HG03045 (cell line): ENCODE measurements around the gene GPC6.

Source experiments
- ATAC-seq: cut with Tn5 transposase; IDR thresholded peaks from one replicate; pipeline ENCODE4 v1.9.1; 2021; ENCODE audit warnings: mild to moderate bottlenecking, moderate library complexity; ENCODE audit not compliant: unreplicated experiment

Gene GPC6

DNA sequence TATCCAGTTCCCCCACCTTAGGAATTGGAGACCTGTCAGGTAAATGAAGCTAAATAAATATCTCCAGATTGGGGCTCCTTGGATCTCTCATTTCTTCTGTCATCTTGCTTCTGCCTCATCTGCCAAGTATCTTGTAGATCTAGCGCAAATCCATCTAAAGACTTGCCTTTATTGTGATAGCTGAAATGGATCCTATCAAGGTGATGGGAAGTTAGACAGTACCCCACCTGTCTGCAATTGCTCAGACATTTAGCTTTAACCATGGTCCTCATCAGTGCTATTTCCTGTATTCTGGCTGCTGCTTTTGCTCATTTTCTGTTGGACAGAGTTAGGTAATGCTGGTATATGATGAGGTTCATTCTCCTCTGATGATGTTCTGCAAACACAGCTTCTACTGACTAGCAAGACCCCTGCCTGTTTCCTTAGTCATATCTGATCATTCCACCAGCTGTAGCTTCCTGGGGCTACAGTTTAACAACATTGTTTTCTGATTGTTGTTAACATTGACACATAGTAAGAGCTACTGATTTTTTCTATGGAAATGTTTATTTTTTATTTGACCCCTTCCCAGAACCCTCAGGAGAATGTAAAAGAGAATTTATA, 912.9 kb downstream of the GPC6 start:
- ATAC-seq: no peak

DNA sequence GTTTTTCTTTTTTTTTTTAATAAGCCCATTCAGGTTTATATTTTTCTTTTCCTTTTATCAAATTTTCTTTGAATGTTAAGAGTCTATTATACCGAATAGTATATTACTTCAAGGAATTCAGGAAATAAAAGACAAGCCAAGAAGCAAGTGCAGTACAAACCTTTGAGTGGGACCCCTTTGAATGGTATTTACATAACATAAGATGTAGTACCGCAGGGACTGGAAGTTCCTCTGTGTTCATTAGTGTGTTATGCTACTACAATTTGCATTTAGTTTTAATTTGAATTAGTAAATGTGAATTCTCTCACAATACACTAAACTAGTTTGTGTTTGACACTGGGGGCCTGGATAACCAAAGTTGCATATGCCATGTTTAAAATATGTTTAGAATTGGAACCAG, 913.4 kb downstream of the GPC6 start:
- ATAC-seq: no peak

DNA sequence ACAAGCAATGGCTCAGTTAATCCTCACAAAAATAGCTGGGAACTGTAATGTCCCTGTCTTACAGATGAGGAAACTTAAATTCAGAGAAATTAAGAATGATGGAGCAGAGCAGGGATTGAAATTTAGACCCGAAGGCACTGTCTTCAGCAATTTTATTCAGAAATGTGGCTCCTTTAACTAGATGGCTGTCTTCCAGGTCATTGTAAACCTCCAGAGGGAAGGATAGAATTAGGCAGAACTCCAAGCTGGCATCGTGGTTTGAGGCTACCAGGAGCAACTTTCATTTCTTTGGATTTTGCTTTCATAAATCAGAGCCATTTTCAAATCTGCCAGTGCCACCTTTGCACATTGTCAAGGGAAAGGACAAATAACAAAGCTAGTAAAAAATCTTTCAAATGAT, 913.9 kb downstream of the GPC6 start:
- no peak for ATAC-seq

DNA sequence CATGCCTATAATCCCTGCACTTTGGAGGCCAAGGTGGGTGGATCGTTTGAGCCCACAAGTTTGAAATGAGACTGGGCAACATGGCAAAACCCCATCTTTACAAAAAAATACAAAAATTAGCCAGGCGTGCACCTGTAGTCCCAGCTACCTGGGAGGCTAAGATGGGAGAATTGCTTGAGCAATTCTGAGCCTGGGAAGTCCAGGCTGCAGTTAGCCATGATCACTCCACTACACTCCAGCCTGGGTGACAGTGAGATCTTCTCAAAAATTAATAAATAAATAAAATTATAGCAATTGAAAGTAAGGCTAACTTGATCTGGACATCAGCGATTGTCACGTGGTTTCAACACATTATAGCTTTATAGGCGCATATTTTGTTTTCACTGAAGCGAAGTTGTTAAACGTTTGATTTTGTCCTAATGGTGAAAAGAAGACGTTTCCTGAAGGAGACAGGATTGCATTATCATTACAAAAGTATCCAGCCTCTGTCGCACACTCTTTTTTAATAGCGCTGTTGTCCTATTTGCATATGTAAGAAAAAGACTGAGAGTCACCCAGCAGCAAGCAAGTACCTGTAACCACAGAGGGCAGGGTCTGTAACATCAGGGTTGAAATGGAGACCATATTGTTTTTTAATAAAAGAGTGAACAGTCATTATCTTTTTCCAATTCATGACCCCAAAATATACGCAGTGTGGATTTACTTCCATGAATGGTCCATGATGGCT, 917.2 kb downstream of the GPC6 start:
- ATAC-seq: no peak

DNA sequence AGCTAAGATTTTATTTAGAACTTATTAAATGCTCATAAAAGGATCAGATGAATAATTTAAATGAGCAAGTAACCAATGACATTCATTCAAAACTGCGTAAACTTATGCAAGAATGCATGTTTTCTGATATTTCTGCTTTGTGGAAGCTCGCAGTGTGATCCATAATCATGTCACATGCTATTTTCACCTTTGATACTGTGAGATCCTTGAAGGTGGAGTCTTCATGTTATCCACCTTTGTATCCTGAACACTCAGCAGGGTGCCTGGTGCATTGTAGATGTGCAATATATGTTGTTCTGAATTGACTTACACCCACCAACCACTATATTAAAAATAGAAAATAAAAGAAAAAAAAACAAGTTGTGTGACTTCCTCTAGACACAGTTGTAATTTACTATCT, 919.4 kb downstream of the GPC6 start:
- ATAC-seq: no peak

DNA sequence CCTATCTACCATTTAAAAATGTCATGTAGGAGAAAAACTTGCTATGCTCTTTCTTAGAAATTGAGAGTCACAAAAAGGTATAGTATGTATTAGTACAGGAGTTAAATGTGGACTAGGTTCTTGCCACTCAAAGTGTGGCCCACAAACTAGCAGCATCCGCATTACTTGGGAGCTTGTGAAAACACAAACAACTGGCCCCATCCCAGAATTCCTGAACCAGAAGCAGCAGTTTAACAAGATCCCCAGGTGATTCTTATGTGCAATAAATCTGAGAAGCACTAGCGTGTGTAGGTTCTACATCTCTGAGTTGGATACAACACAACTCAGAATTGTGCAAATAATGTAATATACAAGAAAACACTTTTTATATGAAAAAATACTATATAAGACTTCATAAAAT, 927.0 kb downstream of the GPC6 start:
- ATAC-seq: no peak

DNA sequence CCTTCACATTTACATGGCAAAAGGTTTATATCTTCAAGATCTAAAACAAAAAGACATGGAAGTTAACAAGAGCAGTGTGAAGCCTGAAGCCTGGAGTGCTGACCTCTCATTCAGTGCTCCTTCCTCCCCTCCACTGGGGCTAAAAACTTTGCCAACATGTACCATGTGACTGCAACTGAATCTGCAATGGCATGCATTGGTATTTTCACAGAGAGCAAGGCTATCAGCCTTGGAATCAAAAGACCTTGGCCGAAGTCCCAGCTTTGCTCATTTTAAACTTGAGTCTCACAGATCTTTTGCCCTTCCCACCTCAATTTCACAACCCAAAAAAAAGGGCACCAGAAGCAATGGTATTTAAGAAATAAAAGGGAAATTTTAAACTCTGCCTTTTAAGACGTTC, 927.8 kb downstream of the GPC6 start:
- ATAC-seq: no peak

DNA sequence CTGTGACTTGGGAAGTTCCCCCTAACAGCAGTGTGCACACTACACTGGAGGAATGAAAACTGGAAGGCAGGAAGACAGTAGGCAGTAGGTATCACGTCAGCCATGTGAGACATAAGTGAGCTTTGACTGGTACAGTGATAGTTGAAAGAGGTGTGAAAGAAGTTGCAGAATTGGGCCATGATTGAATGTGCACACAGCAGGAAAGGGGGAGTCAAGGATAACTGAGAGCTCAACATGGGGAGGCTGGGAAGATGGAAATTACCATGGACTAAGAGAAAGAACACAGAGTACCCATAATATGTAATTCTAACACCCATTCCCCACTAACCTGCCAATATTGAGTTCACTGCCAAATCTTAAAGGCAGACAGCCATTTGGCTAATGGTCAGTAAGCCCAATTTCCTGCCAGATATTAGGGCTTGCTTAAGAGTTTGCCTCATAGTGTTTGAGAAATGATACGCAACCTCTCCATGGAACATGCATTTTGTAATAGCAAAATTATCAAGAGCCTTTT, 931.2 kb downstream of the GPC6 start:
- ATAC-seq: no peak

DNA sequence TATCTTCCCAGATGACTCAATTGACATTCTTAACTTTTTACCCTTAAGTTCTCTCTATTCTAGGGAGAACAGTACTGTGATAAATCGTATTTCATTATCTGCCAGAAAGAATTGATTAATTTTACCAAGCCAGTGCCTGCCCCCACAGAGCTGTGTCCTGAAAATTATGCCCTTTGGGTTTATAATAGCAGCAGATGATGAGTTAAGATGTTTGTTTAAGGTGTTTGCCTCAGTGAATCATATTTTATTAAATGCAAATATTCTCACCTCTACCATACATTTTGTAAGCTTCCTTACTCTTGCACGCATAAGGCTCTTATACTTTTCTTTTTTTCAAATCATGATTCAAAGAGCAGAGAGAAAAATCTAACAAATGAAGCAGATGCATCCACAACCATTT, 934.3 kb downstream of the GPC6 start:
- no peak for ATAC-seq

DNA sequence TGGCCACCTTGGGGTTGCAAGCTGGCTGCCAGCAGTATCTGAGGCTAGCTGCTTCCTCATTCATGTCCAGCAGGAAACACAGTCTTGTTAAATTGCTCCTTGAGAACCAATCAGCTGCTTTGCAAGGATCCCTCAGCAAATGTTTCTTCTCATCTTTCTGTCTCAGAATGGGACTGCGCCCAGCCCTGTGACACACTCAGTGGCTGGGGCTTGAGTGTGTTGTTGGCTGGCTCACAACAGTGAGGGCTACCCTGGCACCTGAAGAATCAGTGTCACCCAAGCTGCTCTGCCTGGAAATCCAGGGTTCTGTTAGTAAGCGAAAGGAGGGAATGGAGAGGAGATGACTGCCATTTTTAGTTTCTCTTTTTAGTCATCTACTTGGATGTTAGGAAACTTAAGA, 935.7 kb downstream of the GPC6 start:
- no peak for ATAC-seq

DNA sequence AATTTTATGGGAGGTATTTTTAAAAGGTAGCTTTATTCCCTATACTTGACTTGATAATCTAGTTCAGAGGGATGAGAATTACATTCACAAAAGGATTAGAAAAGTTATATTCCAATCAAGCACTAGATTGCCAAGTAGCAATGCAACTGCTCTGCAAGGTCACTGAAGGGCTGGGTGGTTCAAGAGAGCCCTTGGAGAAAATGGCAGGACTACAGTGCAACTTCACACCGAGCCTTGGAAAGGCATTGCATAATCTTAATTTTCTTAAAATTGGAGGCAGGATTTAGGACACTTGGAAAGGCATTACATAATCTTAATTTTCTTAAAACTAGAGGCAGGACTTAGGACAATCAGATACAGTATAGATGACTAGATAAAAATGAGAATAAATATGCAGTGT, 936.9 kb downstream of the GPC6 start:
- no peak for ATAC-seq

DNA sequence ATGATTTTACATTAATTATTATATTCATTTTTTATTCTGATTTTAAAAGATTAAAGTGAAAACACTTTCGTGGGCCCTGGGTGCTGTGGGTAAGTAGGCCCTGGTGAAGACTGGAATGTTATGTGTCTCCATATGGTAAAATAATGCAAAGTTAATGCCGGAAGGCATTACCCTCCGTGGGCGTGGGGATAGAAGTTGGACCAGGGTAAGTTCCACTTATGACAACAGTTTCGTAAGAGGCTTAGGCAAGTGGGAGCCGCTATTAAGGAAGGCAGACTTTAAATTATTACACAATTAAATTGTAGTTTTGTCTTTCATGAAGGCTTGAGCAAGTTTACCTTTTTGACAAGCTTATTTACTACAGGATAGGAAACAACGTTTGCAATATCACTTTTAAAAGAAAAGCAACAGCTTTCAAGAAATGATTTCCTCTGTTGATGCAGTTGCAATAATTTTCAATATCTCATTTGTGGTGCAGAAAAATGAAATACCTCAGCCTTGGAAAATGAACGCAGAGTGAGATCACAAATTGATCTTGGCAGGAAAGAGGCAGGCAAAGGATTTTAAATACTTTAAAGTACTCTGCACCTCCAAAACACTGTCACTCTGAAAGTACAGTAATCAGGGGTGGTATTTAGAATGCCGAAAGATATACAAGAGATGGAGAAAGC, 942.3 kb downstream of the GPC6 start:
- ATAC-seq: no peak

DNA sequence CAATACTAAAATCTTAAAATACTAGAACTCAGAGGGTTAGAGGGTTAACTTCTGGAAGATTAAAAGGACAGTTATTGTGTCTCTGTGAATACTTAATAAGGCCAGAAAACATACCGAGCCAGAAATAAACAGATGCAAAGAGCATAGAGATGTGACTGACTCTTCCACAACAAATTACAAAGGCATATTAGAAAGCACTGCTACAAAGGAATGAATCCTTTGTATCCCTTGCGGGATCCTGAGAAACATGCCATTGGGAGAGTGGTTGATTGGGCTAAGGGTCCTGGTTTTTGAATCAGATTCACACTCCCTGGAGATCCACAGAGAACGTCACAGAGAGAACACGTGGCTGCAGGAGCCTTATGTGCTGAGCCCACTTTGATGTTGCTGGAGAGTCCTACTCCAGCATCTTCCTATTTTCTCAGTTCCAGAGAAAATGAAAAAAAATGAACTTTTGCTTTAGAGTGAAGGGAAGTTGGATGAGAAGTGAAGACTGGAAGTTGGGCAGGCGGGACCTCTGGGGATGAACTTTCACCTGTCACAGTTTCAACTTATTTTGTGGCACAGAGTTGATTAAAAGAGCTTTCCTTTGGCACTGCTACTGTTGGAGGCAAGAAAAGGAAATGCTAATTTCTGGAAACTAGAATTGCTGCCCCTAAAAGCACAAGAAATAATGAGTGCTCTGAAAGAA, 943.0 kb downstream of the GPC6 start:
- no peak for ATAC-seq

DNA sequence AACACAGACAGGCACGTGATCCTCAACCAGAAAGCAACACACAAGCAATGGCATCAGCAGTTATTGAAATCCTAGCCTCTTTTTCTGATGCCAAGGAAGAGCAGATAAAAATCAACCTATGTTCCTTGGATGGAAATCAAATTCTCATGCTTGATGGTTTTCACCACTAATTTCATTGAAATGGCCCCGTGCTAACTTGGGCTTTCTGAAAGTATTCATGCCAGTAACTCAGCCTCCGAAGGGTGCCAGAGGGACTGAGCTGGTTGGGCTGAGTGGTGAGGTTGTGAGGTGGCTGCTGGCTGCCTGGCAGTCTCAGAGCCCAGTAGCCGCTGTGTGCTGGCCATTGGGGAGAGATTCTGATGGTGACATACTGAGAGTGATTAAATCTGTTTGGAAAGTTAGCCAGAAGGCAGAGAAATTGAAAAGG, 943.6 kb downstream of the GPC6 start:
- ATAC-seq: no peak

DNA sequence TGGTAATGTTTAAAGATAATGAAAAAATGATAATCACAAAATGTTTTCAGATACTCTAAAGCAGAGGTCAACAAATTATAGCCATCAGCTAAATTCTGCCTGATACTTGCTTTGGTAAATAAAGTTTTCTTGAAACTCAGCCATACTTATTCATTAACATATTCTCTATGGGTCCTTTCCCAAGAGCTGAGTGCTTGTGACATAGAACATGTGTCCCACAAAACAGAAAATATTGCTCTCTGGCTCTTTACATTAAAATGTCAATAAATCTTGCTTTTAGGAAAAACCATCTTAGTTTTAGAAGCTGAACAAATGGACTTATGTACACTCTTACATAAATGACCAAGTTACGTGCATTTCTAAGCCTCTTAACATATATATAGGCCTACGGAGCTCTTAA, 945.8 kb downstream of the GPC6 start:
- ATAC-seq: no peak

DNA sequence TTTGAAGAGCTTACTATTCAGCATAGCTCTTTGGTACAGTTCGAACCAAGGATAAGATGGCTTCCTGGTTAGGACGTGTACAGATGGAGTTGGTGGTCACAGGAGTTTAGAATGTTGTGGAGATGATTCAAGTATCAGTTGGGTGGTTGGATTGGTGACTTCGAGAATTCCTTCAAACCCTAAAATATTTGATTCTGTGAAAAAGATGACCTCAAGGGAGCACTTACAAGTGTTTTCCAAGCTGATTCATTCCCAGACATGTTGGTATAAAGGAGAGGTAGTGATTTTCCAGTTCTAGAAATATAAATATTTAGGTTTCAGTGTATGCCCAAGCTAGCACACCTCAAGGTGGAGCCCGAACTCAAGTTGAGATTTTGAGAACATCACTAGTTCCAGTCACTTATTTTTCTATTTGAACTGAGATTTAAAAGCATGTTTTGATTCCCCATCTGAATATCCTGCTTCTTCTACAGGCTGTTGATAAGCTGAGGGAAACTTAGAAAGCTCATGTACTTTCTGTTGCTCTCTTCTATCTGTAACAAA, 946.8 kb downstream of the GPC6 start:
- no peak for ATAC-seq

DNA sequence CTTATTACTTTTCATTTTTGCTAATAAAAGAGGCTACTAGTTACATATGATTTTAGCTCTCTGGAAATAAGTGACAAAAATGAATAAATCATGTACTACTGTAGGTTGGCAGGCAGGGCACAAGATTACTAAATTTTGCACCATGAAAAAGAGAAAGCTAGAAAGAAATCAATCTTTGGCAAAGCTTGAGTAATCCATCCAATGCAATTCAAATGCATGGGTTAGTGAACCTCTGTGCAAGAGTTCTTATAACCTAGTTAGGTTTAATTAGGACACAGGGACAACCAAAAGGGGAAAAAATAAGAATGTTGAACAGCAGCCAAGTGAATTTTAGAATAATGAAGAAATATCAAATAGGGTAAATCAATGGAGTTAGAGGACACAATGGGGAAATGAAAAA, 947.4 kb downstream of the GPC6 start:
- no peak for ATAC-seq

DNA sequence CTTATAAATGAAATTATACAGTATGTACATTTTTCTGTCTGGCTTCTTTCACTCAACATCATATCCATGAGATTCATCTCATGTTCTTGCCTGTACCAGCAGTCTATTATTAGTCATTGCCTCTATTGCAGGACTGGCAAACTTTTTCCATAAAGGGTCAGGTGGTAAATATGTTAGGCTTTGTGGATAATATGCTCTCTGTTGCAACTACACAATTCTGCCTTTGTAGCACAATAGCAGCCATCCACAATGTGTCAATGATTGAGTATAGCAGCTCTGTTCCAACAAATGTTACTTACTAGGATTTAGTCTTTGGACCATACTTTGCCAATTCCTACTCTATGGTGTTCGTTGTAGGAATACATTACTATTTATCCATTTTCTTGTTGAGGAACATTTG, 948.5 kb downstream of the GPC6 start:
- ATAC-seq: no peak

DNA sequence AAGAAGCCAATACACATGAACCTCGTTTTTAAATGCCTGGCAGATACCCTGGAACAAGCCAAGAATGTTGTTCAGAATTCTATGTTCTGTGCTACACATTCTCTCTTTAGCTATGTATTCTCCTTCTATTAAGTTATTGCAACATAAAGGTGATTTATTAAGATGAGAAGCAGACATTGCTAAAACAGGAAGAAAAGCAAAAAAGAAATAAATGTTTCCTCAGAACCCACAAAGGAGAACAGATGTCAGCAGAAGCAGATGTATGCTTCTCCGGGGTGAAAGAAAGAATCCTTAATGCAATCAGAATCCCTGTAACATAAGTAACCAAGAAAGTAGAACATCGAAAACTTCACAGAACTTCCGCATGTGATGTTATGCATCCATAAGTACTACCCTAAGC, 950.0 kb downstream of the GPC6 start:
- ATAC-seq: no peak

DNA sequence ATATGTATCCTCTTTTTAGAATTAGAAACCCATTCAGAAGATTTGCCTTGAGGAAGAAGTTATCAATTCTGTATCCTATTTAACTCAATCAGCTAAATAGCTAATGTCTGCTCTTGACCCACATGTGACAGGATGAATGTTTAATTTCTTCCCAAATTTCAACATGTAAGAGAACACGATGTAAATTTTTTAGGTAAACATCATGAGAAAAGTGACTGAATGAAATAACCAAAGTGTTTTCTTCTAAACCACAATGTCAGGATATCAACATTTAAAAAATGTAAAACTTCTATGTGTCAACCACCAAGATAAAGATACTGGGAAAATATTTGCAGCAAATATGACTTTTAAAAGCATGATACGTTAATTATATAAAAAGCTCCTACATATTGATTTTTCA, 950.4 kb downstream of the GPC6 start:
- ATAC-seq: no peak

DNA sequence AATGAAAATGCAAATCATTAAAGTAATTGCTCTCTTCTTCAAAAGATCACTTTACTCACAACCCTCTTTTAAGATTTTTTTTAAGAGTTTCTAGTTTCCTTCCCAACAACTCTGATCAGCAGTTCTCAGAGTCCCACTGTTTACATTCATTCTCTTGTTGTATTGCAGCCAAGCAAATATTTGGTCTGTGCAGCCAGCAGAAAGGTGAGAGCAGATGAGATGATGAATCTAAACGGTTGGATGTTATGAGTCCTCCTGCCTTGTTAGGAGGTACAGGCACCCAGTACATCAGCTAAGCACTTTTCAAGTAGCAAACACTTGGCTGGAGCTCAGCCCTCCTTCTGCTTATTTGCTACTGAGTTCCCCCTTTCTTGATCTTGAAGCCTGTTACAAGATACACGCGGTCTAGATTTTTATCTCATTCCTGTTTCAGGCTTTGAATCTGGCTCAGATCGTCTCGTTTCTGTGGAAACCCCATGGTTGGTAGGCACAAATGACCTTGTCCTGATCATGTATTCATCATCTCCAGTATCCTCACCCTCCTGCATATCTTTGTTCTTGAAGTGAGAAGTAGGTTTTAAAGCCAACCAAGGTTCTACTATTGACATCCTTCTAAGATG, 952.1 kb downstream of the GPC6 start:
- ATAC-seq: no peak
